GM18498 (cell line): ENCODE data around the gene THRB.

Experiments
- ATAC-seq: cut with Tn5 transposase; IDR thresholded peaks from one replicate; pipeline ENCODE4 v1.9.1; 2021; ENCODE audit warnings: mild to moderate bottlenecking, moderate library complexity; ENCODE audit not compliant: unreplicated experiment

The THRB gene

GRCh38 chr3:24157106-24157505 lies 337.5 kb downstream of the THRB start:
- ATAC-seq, result no peak

- no peak for ATAC-seq
These were observed 338.2 kb downstream of the THRB start for GRCh38 chr3:24156466-24156865.

GRCh38 chr3:24155276-24155675 lies 339.4 kb downstream of the THRB start:
- no peak for ATAC-seq

GRCh38 chr3:24154781-24155180 lies 339.9 kb downstream of the THRB start:
- ATAC-seq, result peak; percentile 2

- peak; percentile 81 for ATAC-seq
These were observed 340.5 kb downstream of the THRB start for GRCh38 chr3:24154013-24154695.

- ATAC-seq, result no peak
These were observed 343.1 kb downstream of the THRB start for GRCh38 chr3:24151594-24151993.

GRCh38 chr3:24149032-24149431 lies 345.6 kb downstream of the THRB start:
- ATAC-seq, result no peak

GRCh38 chr3:24145981-24146822 lies 348.4 kb downstream of the THRB start:
- ATAC-seq, result no peak

GRCh38 chr3:24145481-24145880 lies 349.2 kb downstream of the THRB start:
- ATAC-seq, result no peak

GRCh38 chr3:24142127-24142526 lies 352.5 kb downstream of the THRB start:
- ATAC-seq, result no peak

- ATAC-seq, result no peak
These were observed 353.1 kb downstream of the THRB start for GRCh38 chr3:24141548-24141947.

- ATAC-seq, result no peak
These were observed 354.9 kb downstream of the THRB start for GRCh38 chr3:24139463-24140412.

- no peak for ATAC-seq
These were observed 355.8 kb downstream of the THRB start for GRCh38 chr3:24138876-24139256.

- ATAC-seq, result no peak
These were observed 356.4 kb downstream of the THRB start for GRCh38 chr3:24137958-24138875.

- no peak for ATAC-seq
These were observed 357.3 kb downstream of the THRB start for GRCh38 chr3:24137334-24137733.

- ATAC-seq, result no peak
These were observed 357.9 kb downstream of the THRB start for GRCh38 chr3:24136624-24137310.

GRCh38 chr3:24135280-24135679 lies 359.4 kb downstream of the THRB start:
- ATAC-seq, result no peak

- no peak for ATAC-seq
These were observed 360.7 kb downstream of the THRB start for GRCh38 chr3:24133942-24134341.

GRCh38 chr3:24133436-24133835 lies 361.2 kb downstream of the THRB start:
- no peak for ATAC-seq

GRCh38 chr3:24129549-24129948 lies 365.1 kb downstream of the THRB start:
- no peak for ATAC-seq
